ENCODE data around the gene SKIDA1.

The SKIDA1 gene

GRCh38 chr10:21505711-21506278 is 19.7 kb downstream of the SKIDA1 start:
- TF ChIP-seq CTCF (IDR thresholded peaks at IDR 0.05; ENCODE audit: low read length, missing control alignments): no peak
- no peak for DNase-seq (ENCODE audit: low read depth)
- no peak overlapping the region for H3K4me3 ChIP-seq (replicated peaks; ENCODE audit: low read depth, low read length)

GRCh38 chr10:21503542-21503941 is 21.9 kb downstream of the SKIDA1 start:
- DNase-seq (ENCODE audit: low read depth): no peak
- no peak for TF ChIP-seq CTCF (IDR thresholded peaks at IDR 0.05; ENCODE audit: low read length, missing control alignments)
- H3K4me3 ChIP-seq (replicated peaks; ENCODE audit: low read depth, low read length): no peak overlapping the region

GRCh38 chr10:21502348-21502740 is 23.1 kb downstream of the SKIDA1 start:
- DNase-seq (ENCODE audit: low read depth): no peak
- TF ChIP-seq CTCF (IDR thresholded peaks at IDR 0.05; ENCODE audit: low read length, missing control alignments): no peak
- H3K4me3 ChIP-seq (replicated peaks; ENCODE audit: low read depth, low read length): no peak overlapping the region

GRCh38 chr10:21501731-21502347 is 23.6 kb downstream of the SKIDA1 start:
- DNase-seq (ENCODE audit: low read depth): no peak
- H3K4me3 ChIP-seq (replicated peaks; ENCODE audit: low read depth, low read length): no peak overlapping the region
- TF ChIP-seq CTCF (IDR thresholded peaks at IDR 0.05; ENCODE audit: low read length, missing control alignments): no peak

- TF ChIP-seq CTCF (IDR thresholded peaks at IDR 0.05; ENCODE audit: low read length, missing control alignments): no peak
- H3K4me3 ChIP-seq (replicated peaks; ENCODE audit: low read depth, low read length): no peak overlapping the region
- no peak for DNase-seq (ENCODE audit: low read depth)
Observed at GRCh38 chr10:21501091-21501490, 24.4 kb downstream of the SKIDA1 start.

GRCh38 chr10:21500578-21500910 is 24.9 kb downstream of the SKIDA1 start:
- no peak for DNase-seq (ENCODE audit: low read depth)
- no peak overlapping the region for H3K4me3 ChIP-seq (replicated peaks; ENCODE audit: low read depth, low read length)
- no peak for TF ChIP-seq CTCF (IDR thresholded peaks at IDR 0.05; ENCODE audit: low read length, missing control alignments)
